Small intestine (tissue), 7 donors: ENCODE data around the gene CAMTA2. TPM values are rescaled to one million over a fixed set of nuclear protein-coding genes. Genes with fewer than 3 reads are reported as not detected.

Experiments
- DNase-seq, 2 donors: peaks; one replicate each; pipeline versions ENCODE4 v3.0.0 to v3.0.0-alpha.2; 2013
- FAIRE-seq: peaks from 2 replicates; lab custom pipeline; 2012; peaks lifted over from hg19 to GRCh38; lab: Jason Lieb, UNC
- H3K27ac ChIP-seq, 3 donors: one replicate each; pipeline ENCODE4 v1.5.1; 2013; ENCODE audit warnings: low read length in 2 of 3, mild to moderate bottlenecking in 2 of 3, control low read depth in 1 of 3, inconsistent platforms in 1 of 3, low read depth in 1 of 3, moderate library complexity in 1 of 3
- H3K27me3 ChIP-seq, 3 donors: one replicate each; pipeline ENCODE4 v1.6.1; 2013; ENCODE audit warnings: low read length in 3 of 3, inconsistent platforms in 1 of 3; ENCODE audit not compliant: control insufficient read depth in 3 of 3, insufficient read depth in 3 of 3
- H3K36me3 ChIP-seq, 3 donors: one replicate each; pipeline ENCODE4 v1.6.1; 2013; ENCODE audit warnings: low read length in 3 of 3, inconsistent platforms in 1 of 3, low read depth in 1 of 3, mild to moderate bottlenecking in 1 of 3, moderate library complexity in 1 of 3; ENCODE audit not compliant: control insufficient read depth in 3 of 3, insufficient read depth in 2 of 3
- H3K4me1 ChIP-seq, 3 donors: one replicate each; pipeline ENCODE4 v1.6.1; 2013; ENCODE audit warnings: low read length in 2 of 3, inconsistent platforms in 1 of 3, low read depth in 1 of 3, mild to moderate bottlenecking in 1 of 3, moderate library complexity in 1 of 3; ENCODE audit not compliant: control insufficient read depth in 3 of 3, insufficient read depth in 2 of 3
- H3K4me3 ChIP-seq, 3 donors: one replicate each; pipeline ENCODE4 v1.5.1; 2013; ENCODE audit warnings: low read length in 3 of 3, control low read depth in 1 of 3, inconsistent platforms in 1 of 3, low read depth in 1 of 3, mild to moderate bottlenecking in 1 of 3, moderate library complexity in 1 of 3
- H3K9me3 ChIP-seq, 2 donors: one replicate each; pipeline ENCODE4 v1.6.1; 2013; ENCODE audit warnings: low read depth in 1 of 2, low read length in 1 of 2; ENCODE audit not compliant: control insufficient read depth in 2 of 2, insufficient read depth in 1 of 2
- WGBS, 3 donors: extraction: QIAGEN DNeasy Blood & Tissue Kit; methylation state at CpG; one replicate each; pipeline ENCODE4 v1.1.7; 2013; 5-methylcytosine and 5-hydroxymethylcytosine counted together
- polyA plus RNA-seq, 4 donors: library from polyadenylated mRNA; stranded (reverse) in 3 of 4; unstranded in 1 of 4; fragments of 200-250 nt in 3 of 4; fragments of 120-200 nt in 1 of 4; gene quantifications; one replicate each; pipeline versions ENCODE4 v1.2.1 to v1.2.3, GENCODE V29; 2013
- donor health status: healthy with polysubstance abuse.
- donor health status: control.
- donor health status: control.
- donor health status: Bipolar disorder and iron deficiency.
- donor health status: healthy.

CAMTA2 gene
- polyA plus RNA-seq, 4 donors, result 34.1 to 93.7 (median 58.6) TPM

DNA sequence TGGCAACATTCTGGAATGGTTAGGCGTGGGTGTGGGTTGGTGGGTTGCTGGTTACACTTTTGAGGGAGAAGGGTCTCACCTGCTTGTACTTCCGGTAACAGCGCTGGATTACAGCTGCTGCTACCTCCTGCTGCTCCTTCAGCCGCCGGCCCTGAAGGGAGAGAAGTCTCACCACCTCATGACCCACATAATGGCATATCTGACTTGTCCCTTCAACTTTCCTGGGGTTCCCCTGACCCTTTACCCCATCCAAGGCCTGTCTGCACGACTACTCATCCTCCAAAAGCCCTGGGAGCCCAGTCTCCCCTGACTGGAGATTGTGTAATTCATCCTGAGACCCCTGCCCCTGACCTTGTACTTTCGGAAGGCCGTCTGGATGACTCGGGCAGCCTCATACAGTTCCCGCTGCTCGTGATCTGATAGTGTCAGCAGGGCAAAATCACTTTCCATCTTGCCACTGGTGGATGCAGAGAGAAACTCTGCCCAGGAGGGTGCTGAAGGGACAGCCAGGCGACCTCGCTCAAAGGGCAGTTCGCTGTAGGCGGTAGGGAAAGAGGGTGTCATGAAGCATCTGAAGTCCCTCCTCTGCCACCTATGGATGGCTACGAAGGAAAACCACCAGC lies 17.8 kb downstream of the CAMTA2 start:
- WGBS, 3 donors, result 65 to 73% (median 73%) methylated on average over 16 of the region's 16 CpGs
- no peaks in the 10 kb centered on the region for H3K9me3 ChIP-seq
- DNase-seq (peak in 1 of 2 donors; percentile 45), FAIRE-seq (no peak)
- peaks cover 0 to 26% (median 4%) of the 10 kb centered on the region in 3 donors for H3K4me1 ChIP-seq
- H3K27ac ChIP-seq, result peak overlapping the region in 2 of 3 donors; percentile 65 to 99
- H3K27me3 ChIP-seq, result no peaks in the 10 kb centered on the region
- H3K36me3 ChIP-seq, result peaks cover 6 to 65% (median 13%) of the 10 kb centered on the region in 3 donors
- H3K4me3 ChIP-seq, result peak overlapping the region in 1 of 3 donors; percentile 83

- DNase-seq, result peak in 1 of 2 donors; percentile 54
- WGBS, 3 donors, result 63 to 84% (median 82%) methylated on average over 15 of the region's 15 CpGs
- H3K9me3 ChIP-seq, result no peaks in the 10 kb centered on the region
- FAIRE-seq, result no peak
- no peaks in the 10 kb centered on the region for H3K27me3 ChIP-seq
- H3K36me3 ChIP-seq, result peaks cover 6 to 60% (median 13%) of the 10 kb centered on the region in 3 donors
- H3K4me1 ChIP-seq, result peaks cover 0 to 26% (median 4%) of the 10 kb centered on the region in 3 donors
- H3K4me3 ChIP-seq, result peak overlapping the region in 1 of 3 donors; percentile 83
- H3K27ac ChIP-seq, result peak overlapping the region in 2 of 3 donors; percentile 77 to 99
Measured at GRCh38 chr17:4969047-4969550, 18.4 kb downstream of the CAMTA2 start.

DNA sequence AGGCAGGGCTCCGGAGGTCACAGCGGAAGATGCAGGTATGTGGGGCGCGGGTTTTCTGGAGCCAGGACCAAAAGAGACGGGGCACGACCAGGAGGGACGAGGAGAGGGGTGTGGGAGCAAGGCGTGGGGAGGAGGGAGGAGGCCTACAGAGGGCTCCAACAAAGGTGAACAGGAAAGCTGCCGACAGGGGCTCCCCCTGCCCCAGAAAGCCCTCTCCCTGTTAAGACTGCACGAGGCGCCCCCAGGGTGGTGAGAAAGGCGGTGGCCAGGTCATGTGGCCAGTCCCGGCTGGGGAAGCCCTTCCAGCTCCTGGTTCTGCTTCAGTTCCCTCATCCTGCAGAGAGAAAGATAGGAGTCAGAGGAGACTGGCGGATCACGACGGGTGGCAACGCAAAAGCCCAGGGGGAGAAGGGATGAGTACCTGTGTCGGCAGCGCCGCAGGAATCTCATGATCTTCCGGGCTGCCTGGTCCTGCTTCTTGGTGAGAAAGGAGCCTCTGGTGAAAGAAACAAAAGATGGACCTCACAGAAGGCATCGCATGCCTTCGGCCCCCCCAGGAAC lies 18.9 kb downstream of the CAMTA2 start:
- no peaks in the 10 kb centered on the region for H3K27me3 ChIP-seq
- H3K4me3 ChIP-seq, result peak overlapping the region; percentile 62 to 83 (median 72)
- peaks cover 0 to 26% (median 4%) of the 10 kb centered on the region in 3 donors for H3K4me1 ChIP-seq
- H3K36me3 ChIP-seq, result peaks cover 6 to 54% (median 8%) of the 10 kb centered on the region in 3 donors
- DNase-seq (peak in 1 of 2 donors; percentile 64), FAIRE-seq (no peak)
- peak overlapping the region; percentile 77 to 99 (median 78) for H3K27ac ChIP-seq
- no peaks in the 10 kb centered on the region for H3K9me3 ChIP-seq
- WGBS, 3 donors, result 33 to 50% (median 43%) methylated on average over 18 to 23 of the region's 23 CpGs

GRCh38 chr17:4967539-4968485 lies 19.7 kb downstream of the CAMTA2 start, which contains the start of gene SPAG7:
TSS of gene SPAG7 (minus strand) at chr17:4967817. CDS start at chr17:4967804, 13 bp downstream.
- H3K27ac ChIP-seq, result peak within 1 kb of the TSS; percentile 93 to 99 (median 96)
- DNase-seq, result peak; percentile 95 to 100
- peaks cover 5 to 49% (median 6%) of the 10 kb centered on the region in 3 donors for H3K36me3 ChIP-seq
- peaks cover 0 to 26% (median 4%) of the 10 kb centered on the region in 3 donors for H3K4me1 ChIP-seq
- 0 to 1% (median 1%) methylated on average over 64 to 66 of the region's 66 CpGs for WGBS, 3 donors
- H3K9me3 ChIP-seq, result no peaks in the 10 kb centered on the region
- H3K27me3 ChIP-seq, result no peaks in the 10 kb centered on the region
- H3K4me3 ChIP-seq, result peak within 1 kb of the TSS; percentile 66 to 83 (median 76)
- FAIRE-seq, result no peak

DNA sequence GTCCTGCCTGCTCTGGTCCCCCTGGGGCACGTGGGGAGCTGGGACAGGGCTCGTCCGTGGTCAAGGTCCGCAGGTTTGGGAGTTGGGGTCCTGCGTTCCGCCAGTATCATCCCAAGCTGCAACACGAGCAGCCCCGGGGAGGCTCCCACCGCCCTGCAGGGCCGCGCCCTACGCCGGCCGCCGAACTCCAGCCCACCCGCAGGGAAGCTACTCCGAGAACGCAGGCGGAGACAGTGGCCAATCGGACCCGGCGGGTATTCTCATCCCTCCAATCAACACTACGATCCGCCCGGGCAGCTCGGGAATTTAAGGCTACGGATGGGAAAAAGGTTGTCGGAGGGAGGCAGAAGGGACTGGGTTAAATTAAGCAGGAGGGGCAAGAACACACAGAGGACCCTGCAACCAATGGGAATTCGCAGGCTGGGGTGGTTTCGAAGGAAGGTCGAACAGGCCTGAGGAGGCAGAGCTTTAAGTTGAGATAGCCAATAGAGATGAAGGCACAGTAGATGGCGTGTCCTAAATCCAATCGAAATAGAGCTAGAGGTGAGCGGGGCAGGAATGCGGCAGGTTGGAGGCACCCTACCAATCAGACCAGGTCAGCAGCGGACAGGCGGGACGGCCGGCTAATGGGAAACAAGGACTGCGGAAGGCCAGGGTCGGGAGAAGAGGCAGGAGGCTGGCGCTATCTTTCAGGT lies 20.5 kb downstream of the CAMTA2 start:
- Histone ChIP-seq H3K4me3 (peak overlapping the region; percentile 66 to 83 (median 76)), H3K27ac (peak overlapping the region; percentile 93 to 99 (median 96)), H3K9me3 (no peaks in the 10 kb centered on the region), H3K4me1 (peaks cover 0 to 26% (median 4%) of the 10 kb centered on the region in 3 donors), H3K27me3 (no peaks in the 10 kb centered on the region), H3K36me3 (peaks cover 0 to 48% (median 0%) of the 10 kb centered on the region in 3 donors)
- 0% methylated on average over 42 of the region's 42 CpGs for WGBS, 3 donors
- FAIRE-seq, result peak; percentile 93
- peak; percentile 99 to 100 for DNase-seq

GRCh38 chr17:4965311-4965986 lies 22.0 kb downstream of the CAMTA2 start:
- Histone ChIP-seq H3K27ac (no peak overlapping the region), H3K4me3 (no peak overlapping the region), H3K36me3 (peaks cover 0 to 44% (median 0%) of the 10 kb centered on the region in 3 donors), H3K27me3 (no peaks in the 10 kb centered on the region), H3K4me1 (peaks cover 0 to 25% (median 4%) of the 10 kb centered on the region in 3 donors), H3K9me3 (no peaks in the 10 kb centered on the region)
- DNase-seq (no peak), FAIRE-seq (no peak)
- WGBS, 3 donors, result 97 to 99% (median 97%) methylated on average over 15 of the region's 15 CpGs

DNA sequence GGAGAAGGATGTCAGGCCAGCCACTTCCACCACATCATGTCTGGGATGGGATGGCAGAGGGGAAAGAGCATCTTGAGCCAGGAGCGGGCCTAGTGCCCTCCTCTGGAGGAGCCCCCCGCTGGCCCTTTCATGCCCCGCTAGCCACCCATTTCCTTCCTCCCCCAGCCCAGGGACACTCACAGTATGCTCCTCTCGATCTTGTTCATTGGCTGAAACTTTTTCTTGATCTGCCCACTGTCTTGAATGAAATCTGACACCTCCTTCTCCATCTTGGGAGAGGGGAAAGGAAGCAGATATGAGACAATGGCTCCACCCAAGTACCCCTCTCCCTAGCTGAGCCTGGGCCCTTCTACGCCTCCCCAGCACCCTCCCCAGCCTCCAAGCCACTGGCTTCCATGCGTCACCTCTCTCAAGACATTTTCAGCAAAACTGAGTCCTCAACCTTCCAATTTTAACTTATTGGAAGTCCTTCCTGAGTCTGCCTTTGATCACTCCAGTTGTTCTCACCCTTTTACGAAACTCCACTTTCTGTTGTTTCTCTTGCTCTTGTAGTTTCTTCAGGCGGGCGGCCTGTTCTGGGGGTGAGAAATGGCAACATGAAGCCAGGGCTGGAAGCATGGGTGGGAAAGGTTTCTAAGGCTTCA lies 27.1 kb downstream of the CAMTA2 start:
- DNase-seq (no peak), FAIRE-seq (no peak)
- H3K27ac ChIP-seq, result no peak overlapping the region
- WGBS, 3 donors, result 89 to 97% (median 92%) methylated on average over 9 of the region's 9 CpGs
- peaks cover 0 to 51% (median 0%) of the 10 kb centered on the region in 3 donors for H3K36me3 ChIP-seq
- H3K4me1 ChIP-seq, result peaks cover 0 to 11% (median 4%) of the 10 kb centered on the region in 3 donors
- no peaks in the 10 kb centered on the region for H3K27me3 ChIP-seq
- H3K9me3 ChIP-seq, result no peaks in the 10 kb centered on the region
- no peak overlapping the region for H3K4me3 ChIP-seq
